Measurements from ENCODE around the gene RIMS1.

RIMS1 gene

GRCh38 chr6:72151742-72152141, 265.4 kb downstream of the RIMS1 start:
- TF ChIP-seq CTCF (IDR thresholded peaks at IDR 0.05; ENCODE audit: low read depth, low read length, missing control alignments) = no peak
- no peak overlapping the region for H3K4me3 ChIP-seq (ENCODE audit: low read depth, low read length)
- DNase-seq (ENCODE audit: low read depth) = no peak

GRCh38 chr6:72175916-72176315, 289.6 kb downstream of the RIMS1 start:
- no peak for TF ChIP-seq CTCF (IDR thresholded peaks at IDR 0.05; ENCODE audit: low read depth, low read length, missing control alignments)
- no peak for DNase-seq (ENCODE audit: low read depth)
- no peak overlapping the region for H3K4me3 ChIP-seq (ENCODE audit: low read depth, low read length)

- peak overlapping the region; percentile 27 for H3K4me3 ChIP-seq (ENCODE audit: low read depth, low read length)
- no peak for DNase-seq (ENCODE audit: low read depth)
- no peak for TF ChIP-seq CTCF (IDR thresholded peaks at IDR 0.05; ENCODE audit: low read depth, low read length, missing control alignments)
Measured at GRCh38 chr6:72182337-72183246, 296.2 kb downstream of the RIMS1 start.

GRCh38 chr6:72203983-72204382, 317.6 kb downstream of the RIMS1 start:
- TF ChIP-seq CTCF (IDR thresholded peaks at IDR 0.05; ENCODE audit: low read depth, low read length, missing control alignments) = no peak
- H3K4me3 ChIP-seq (ENCODE audit: low read depth, low read length) = no peak overlapping the region
- no peak for DNase-seq (ENCODE audit: low read depth)

- DNase-seq (ENCODE audit: low read depth) = no peak
- H3K4me3 ChIP-seq (ENCODE audit: low read depth, low read length) = no peak overlapping the region
- TF ChIP-seq CTCF (IDR thresholded peaks at IDR 0.05; ENCODE audit: low read depth, low read length, missing control alignments) = no peak
Measured at GRCh38 chr6:72205500-72205899, 319.1 kb downstream of the RIMS1 start.

- H3K4me3 ChIP-seq (ENCODE audit: low read depth, low read length) = no peak overlapping the region
- TF ChIP-seq CTCF (IDR thresholded peaks at IDR 0.05; ENCODE audit: low read depth, low read length, missing control alignments) = no peak
- no peak for DNase-seq (ENCODE audit: low read depth)
Measured at GRCh38 chr6:72206606-72207005, 320.3 kb downstream of the RIMS1 start.

GRCh38 chr6:72212686-72213085, 326.3 kb downstream of the RIMS1 start:
- no peak for TF ChIP-seq CTCF (IDR thresholded peaks at IDR 0.05; ENCODE audit: low read depth, low read length, missing control alignments)
- DNase-seq (ENCODE audit: low read depth) = no peak
- no peak overlapping the region for H3K4me3 ChIP-seq (ENCODE audit: low read depth, low read length)
